SU-DHL-6 (cell line): ENCODE measurements around the gene RUVBL2.

Source experiments
- EZH2phosphoT487 ChIP-seq: fragments of 200-600 bp; sonication (generic), shearing (Covaris generic); conservative IDR thresholded peaks from 2 replicates; pipeline ENCODE4 v1.6.1; 2018; ENCODE audit warnings: mild to moderate bottlenecking, antibody characterized with exemption, low read length, moderate library complexity, mixed read lengths
- TF ChIP-seq, protein P1 (sequence below): fragments of 200-600 bp; sonication (generic); IDR thresholded peaks from one replicate; pipeline ENCODE4 v1.5.1; 2017; ENCODE audit warnings: antibody characterized with exemption, mild to moderate bottlenecking, low read length, moderate library complexity; ENCODE audit not compliant: insufficient read depth, poor library complexity, severe bottlenecking

DNA sequence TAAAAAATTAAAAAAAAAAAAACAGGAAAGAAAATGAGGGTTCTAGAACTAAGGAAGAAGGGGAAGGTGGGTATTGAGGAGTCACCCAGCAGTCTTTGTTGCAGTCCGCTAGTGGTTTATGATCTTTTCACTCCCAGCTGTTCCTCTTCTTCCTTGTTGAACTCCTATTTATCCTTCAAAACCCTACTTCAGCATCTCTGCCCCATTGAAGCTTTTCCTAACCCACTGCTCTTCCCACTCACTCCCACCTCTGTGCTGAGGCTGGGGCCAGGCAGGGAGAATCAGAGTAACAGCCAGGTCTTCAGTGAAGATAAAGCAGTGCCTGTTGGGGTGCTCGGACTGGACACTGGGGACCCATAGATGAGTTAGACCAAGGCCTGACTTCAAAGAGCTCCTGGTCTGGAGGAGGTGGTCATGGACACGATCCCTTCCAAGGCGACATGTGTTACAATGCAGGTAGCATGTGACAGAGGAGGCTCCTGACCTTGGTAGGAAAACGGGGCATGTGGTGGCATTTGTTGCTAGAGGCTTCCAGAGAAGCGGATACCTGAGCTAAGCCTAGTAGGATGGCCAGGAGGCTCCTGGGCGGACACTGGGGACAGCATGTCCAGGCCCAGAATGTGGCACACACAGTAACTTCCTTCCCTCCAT is 11.4 kb downstream of the RUVBL2 start:
- TF ChIP-seq, protein P1, sequence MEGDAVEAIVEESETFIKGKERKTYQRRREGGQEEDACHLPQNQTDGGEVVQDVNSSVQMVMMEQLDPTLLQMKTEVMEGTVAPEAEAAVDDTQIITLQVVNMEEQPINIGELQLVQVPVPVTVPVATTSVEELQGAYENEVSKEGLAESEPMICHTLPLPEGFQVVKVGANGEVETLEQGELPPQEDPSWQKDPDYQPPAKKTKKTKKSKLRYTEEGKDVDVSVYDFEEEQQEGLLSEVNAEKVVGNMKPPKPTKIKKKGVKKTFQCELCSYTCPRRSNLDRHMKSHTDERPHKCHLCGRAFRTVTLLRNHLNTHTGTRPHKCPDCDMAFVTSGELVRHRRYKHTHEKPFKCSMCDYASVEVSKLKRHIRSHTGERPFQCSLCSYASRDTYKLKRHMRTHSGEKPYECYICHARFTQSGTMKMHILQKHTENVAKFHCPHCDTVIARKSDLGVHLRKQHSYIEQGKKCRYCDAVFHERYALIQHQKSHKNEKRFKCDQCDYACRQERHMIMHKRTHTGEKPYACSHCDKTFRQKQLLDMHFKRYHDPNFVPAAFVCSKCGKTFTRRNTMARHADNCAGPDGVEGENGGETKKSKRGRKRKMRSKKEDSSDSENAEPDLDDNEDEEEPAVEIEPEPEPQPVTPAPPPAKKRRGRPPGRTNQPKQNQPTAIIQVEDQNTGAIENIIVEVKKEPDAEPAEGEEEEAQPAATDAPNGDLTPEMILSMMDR, result no peak
- no peak for TF ChIP-seq EZH2phosphoT487
